Measurements from ENCODE around the gene HOOK2. TPM values are rescaled to one million over a fixed set of nuclear protein-coding genes. Genes with fewer than 3 reads are reported as not detected.
"Not testable (repeated sequence)": the region's sequence is repeated elsewhere in the genome, so short reads cannot be mapped to it uniquely, and the experiment has no call there.

The HOOK2 gene
- total RNA-seq (19.1 TPM), polyA plus RNA-seq (ENCODE audit: insufficient read depth in 1 of 8, insufficient read length in 8 of 8, low replicate concordance in 1 of 8) (10 to 100 TPM; 13.1 to 40.8 (median 24.0) TPM)
- long read RNA-seq, donor 1, partial matches to known transcripts = 0 of 11 reads
- long read RNA-seq, donor 1, other reads (novel, unspliced or antisense) = 6 of 11 reads
- long read RNA-seq, donor 2 = 0 reads
- long read RNA-seq, donor 3, partial matches to known transcripts = 0 of 6 reads
- long read RNA-seq, donor 3, other reads (novel, unspliced or antisense) = 0 of 6 reads
- long read RNA-seq, donor 4, partial matches to known transcripts = 0 of 4 reads
- long read RNA-seq, donor 4, other reads (novel, unspliced or antisense) = 0 of 4 reads
- long read RNA-seq, donor 5, partial matches to known transcripts = 6 of 41 reads
- long read RNA-seq, donor 5, other reads (novel, unspliced or antisense) = 32 of 41 reads
- long read RNA-seq, donor 6, partial matches to known transcripts = 5 of 12 reads
- long read RNA-seq, donor 6, other reads (novel, unspliced or antisense) = 0 of 12 reads
- long read RNA-seq, donor 7, partial matches to known transcripts = 0 of 3 reads
- long read RNA-seq, donor 7, other reads (novel, unspliced or antisense) = 0 of 3 reads
- long read RNA-seq, donor 8, partial matches to known transcripts = 11 of 12 reads
- long read RNA-seq, donor 8, other reads (novel, unspliced or antisense) = 0 of 12 reads
- long read RNA-seq, donor 9, partial matches to known transcripts = 66 of 67 reads
- long read RNA-seq, donor 9, other reads (novel, unspliced or antisense) = 0 of 67 reads
- long read RNA-seq, donor 10, partial matches to known transcripts = 0 of 12 reads
- long read RNA-seq, donor 10, other reads (novel, unspliced or antisense) = 0 of 12 reads
- long read RNA-seq, donor 11, partial matches to known transcripts = 9 of 16 reads
- long read RNA-seq, donor 11, other reads (novel, unspliced or antisense) = 0 of 16 reads

- peak within 1 kb of the TSS; percentile 55 for H3K27ac ChIP-seq (ENCODE audit: low read length)
- H3K9me3 ChIP-seq (replicated peaks; ENCODE audit: control insufficient read depth, low read depth, low read length) = no peaks in the 10 kb centered on the region
- WGBS (ENCODE audit: insufficient coverage) = 7% methylated on average over 37 of the region's 58 CpGs
- H3K4me1 ChIP-seq (ENCODE audit: control insufficient read depth, insufficient read depth, low read length) = peaks cover 53% of the 10 kb centered on the region
- peaks cover 5% of the 10 kb centered on the region for H3K36me3 ChIP-seq (ENCODE audit: control insufficient read depth, insufficient read depth, low read length)
- H3K27me3 ChIP-seq (ENCODE audit: control insufficient read depth, insufficient read depth, low read length) = no peaks in the 10 kb centered on the region
- peak; percentile 53 for DNase-seq
- H3K4me3 ChIP-seq (ENCODE audit: low read length) = peak within 1 kb of the TSS; percentile 79
These were observed at the start of gene HOOK2 for GRCh38 chr19:12774588-12775555. Gene HOOK2, minus strand, starts transcription at chr19:12775552. Its CDS starts 103 bp downstream, at chr19:12775449.

DNA sequence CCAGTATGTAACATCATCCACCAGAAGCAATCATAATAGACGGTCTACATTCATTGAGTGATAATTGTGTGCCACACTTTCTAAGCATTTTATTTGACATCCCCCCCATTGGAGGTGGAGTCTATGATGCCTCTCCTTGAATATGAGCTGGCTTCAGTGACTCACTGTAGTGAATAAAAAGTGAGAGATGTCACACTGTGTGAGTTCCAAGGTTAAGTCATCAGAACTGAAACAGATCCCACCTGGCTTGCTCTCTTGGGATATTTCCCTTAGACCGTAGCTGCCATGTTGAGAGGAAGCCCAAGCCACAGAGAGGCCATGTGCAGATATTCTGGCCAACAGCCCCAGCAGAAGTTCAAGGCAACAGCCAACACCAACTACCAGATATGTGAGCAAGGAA, 46.4 kb upstream of the HOOK2 start:
- Histone ChIP-seq H3K9me3 (replicated peaks; ENCODE audit: control insufficient read depth, low read depth, low read length) (no peaks in the 10 kb centered on the region), H3K27me3 (ENCODE audit: control insufficient read depth, insufficient read depth, low read length) (peaks cover 12% of the 10 kb centered on the region), H3K4me1 (ENCODE audit: control insufficient read depth, insufficient read depth, low read length) (no peaks in the 10 kb centered on the region), H3K4me3 (ENCODE audit: low read length) (no peak overlapping the region), H3K36me3 (ENCODE audit: control insufficient read depth, insufficient read depth, low read length) (no peaks in the 10 kb centered on the region), H3K27ac (ENCODE audit: low read length) (no peak overlapping the region)
- DNase-seq = no peak
- no CpG with 5 or more reads among the region's 2 CpGs for WGBS (ENCODE audit: insufficient coverage)

DNA sequence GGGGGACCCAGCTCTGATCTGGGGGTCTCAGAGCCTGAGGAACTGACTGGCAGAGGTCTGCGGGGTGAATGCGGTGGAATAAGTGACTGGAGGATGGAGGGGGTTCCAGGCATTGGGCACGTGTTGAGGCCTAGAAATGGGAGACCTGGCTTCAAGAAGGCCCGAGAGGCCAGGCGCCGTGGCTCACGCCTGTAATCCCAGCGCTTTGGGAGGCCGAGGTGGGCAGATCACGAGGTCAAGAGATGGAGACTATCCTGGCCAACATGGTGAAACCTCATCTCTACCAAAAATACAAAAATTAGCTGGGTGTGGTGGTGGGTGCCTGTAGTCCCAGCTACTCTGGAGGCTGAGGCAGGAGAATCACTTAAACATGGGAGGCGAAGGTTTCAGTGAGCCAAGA, 42.5 kb upstream of the HOOK2 start:
- not testable (repeated sequence) for H3K4me3 ChIP-seq (ENCODE audit: low read length); DNase-seq; H3K27ac ChIP-seq (ENCODE audit: low read length); H3K27me3 ChIP-seq (ENCODE audit: control insufficient read depth, insufficient read depth, low read length); H3K4me1 ChIP-seq (ENCODE audit: control insufficient read depth, insufficient read depth, low read length); H3K9me3 ChIP-seq (replicated peaks; ENCODE audit: control insufficient read depth, low read depth, low read length)
- H3K36me3 ChIP-seq (ENCODE audit: control insufficient read depth, insufficient read depth, low read length) = peaks cover 14% of the 10 kb centered on the region
- 91% methylated on average over 5 of the region's 11 CpGs for WGBS (ENCODE audit: insufficient coverage)

- not testable (repeated sequence) for H3K27me3 ChIP-seq (ENCODE audit: control insufficient read depth, insufficient read depth, low read length); DNase-seq; H3K27ac ChIP-seq (ENCODE audit: low read length); H3K4me1 ChIP-seq (ENCODE audit: control insufficient read depth, insufficient read depth, low read length); H3K9me3 ChIP-seq (replicated peaks; ENCODE audit: control insufficient read depth, low read depth, low read length); H3K4me3 ChIP-seq (ENCODE audit: low read length)
- WGBS (ENCODE audit: insufficient coverage) = no CpG with 5 or more reads among the region's 6 CpGs
- peaks cover 14% of the 10 kb centered on the region for H3K36me3 ChIP-seq (ENCODE audit: control insufficient read depth, insufficient read depth, low read length)
These were observed 41.8 kb upstream of the HOOK2 start for GRCh38 chr19:12817188-12817587.

DNA sequence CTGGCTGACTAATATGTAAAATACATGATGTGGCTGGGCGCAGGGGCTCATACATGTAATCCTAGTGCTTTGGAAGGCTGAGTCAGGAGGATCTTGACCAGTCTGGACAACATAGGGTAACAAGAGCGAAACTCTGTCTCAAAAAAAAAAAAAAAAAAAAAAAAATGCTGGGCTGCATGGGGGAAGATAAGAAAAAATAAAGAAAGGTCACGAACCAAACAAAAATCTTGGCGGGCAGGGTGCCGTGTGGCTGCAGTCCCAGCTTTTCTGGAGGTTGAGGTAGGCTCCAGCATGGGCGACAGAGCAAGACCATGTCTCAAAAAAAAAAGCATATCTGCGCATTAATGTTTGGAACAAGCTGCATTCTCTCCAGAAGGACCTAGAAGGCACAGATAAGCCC, 39.7 kb upstream of the HOOK2 start:
- Histone ChIP-seq H3K27me3 (ENCODE audit: control insufficient read depth, insufficient read depth, low read length) (no peaks in the 10 kb centered on the region), H3K36me3 (ENCODE audit: control insufficient read depth, insufficient read depth, low read length) (peaks cover 30% of the 10 kb centered on the region), H3K4me1 (ENCODE audit: control insufficient read depth, insufficient read depth, low read length) (no peaks in the 10 kb centered on the region), H3K27ac (ENCODE audit: low read length) (no peak overlapping the region), H3K4me3 (ENCODE audit: low read length) (no peak overlapping the region), H3K9me3 (replicated peaks; ENCODE audit: control insufficient read depth, low read depth, low read length) (no peaks in the 10 kb centered on the region)
- 97% methylated on average over 6 of the region's 7 CpGs for WGBS (ENCODE audit: insufficient coverage)
- no peak for DNase-seq

DNA sequence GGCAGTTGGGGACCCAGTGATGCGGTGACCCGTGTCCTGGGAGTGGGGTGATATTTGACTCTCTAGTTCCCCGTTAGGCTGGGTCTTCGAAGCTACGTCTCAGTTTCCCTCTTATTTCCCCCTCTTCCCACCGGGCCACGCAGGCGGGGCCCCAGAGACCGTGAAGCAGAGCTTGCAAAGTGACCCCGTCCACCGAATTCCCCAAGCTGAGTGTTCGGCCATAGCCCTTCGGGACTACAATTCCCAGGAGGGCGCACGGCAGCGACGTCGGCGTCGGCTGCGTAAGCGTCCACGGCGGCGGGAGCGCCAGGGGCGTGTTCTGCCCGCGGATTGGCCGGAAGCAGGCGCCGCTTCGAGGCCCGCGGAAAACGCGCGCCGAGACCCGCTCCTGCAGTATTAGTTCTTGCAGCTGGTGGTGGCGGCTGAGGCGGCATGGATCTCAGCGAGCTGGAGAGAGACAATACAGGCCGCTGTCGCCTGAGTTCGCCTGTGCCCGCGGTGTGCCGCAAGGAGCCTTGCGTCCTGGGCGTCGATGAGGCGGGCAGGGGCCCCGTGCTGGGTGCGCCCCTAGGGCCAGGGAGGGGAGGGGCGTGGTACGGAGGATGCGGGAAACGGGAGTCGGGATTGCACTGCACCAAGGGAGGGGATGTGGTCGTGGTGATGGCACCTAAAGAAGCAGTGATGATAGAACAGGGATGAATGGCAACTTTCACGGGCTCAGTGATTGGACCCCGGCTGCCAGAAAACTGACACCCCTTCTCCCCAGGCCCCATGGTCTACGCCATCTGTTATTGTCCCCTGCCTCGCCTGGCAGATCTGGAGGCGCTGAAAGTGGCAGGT, 31.1 kb upstream of the HOOK2 start, which contains the start of gene RNASEH2A:
Gene RNASEH2A, plus strand, starts transcription at position 343 of the 840 bp plus-strand sequence. Its CDS starts 90 bp downstream, at position 433.
- Histone ChIP-seq H3K4me1 (ENCODE audit: control insufficient read depth, insufficient read depth, low read length) (peaks cover 23% of the 10 kb centered on the region), H3K27me3 (ENCODE audit: control insufficient read depth, insufficient read depth, low read length) (peaks cover 2% of the 10 kb centered on the region), H3K4me3 (ENCODE audit: low read length) (peak within 1 kb of the TSS; percentile 85), H3K9me3 (replicated peaks; ENCODE audit: control insufficient read depth, low read depth, low read length) (no peaks in the 10 kb centered on the region), H3K27ac (ENCODE audit: low read length) (peak within 1 kb of the TSS; percentile 83), H3K36me3 (ENCODE audit: control insufficient read depth, insufficient read depth, low read length) (peaks cover 23% of the 10 kb centered on the region)
- WGBS (ENCODE audit: insufficient coverage) = under 1% methylated on average over 47 of the region's 66 CpGs
- peak; percentile 95 for DNase-seq

GRCh38 chr19:12804051-12804450, 28.7 kb upstream of the HOOK2 start:
- H3K36me3 ChIP-seq (ENCODE audit: control insufficient read depth, insufficient read depth, low read length) = peaks cover 20% of the 10 kb centered on the region
- DNase-seq = no peak
- WGBS (ENCODE audit: insufficient coverage) = 92% methylated on average over 22 of the region's 26 CpGs
- no peak overlapping the region for H3K4me3 ChIP-seq (ENCODE audit: low read length)
- H3K27ac ChIP-seq (ENCODE audit: low read length) = no peak overlapping the region
- peaks cover 5% of the 10 kb centered on the region for H3K27me3 ChIP-seq (ENCODE audit: control insufficient read depth, insufficient read depth, low read length)
- peaks cover 35% of the 10 kb centered on the region for H3K4me1 ChIP-seq (ENCODE audit: control insufficient read depth, insufficient read depth, low read length)
- no peaks in the 10 kb centered on the region for H3K9me3 ChIP-seq (replicated peaks; ENCODE audit: control insufficient read depth, low read depth, low read length)

- Histone ChIP-seq H3K27me3 (ENCODE audit: control insufficient read depth, insufficient read depth, low read length) (peaks cover 5% of the 10 kb centered on the region), H3K27ac (ENCODE audit: low read length) (no peak overlapping the region), H3K4me3 (ENCODE audit: low read length) (peak overlapping the region; percentile 96), H3K36me3 (ENCODE audit: control insufficient read depth, insufficient read depth, low read length) (peaks cover 19% of the 10 kb centered on the region), H3K4me1 (ENCODE audit: control insufficient read depth, insufficient read depth, low read length) (peaks cover 35% of the 10 kb centered on the region), H3K9me3 (replicated peaks; ENCODE audit: control insufficient read depth, low read depth, low read length) (no peaks in the 10 kb centered on the region)
- 15% methylated on average over 11 of the region's 22 CpGs for WGBS (ENCODE audit: insufficient coverage)
- DNase-seq = peak; percentile 42
These were observed 27.1 kb upstream of the HOOK2 start for GRCh38 chr19:12802267-12803106.

Data from muscle of leg (tissue), 16 donors.